Measurements from ENCODE around the gene IFNAR2.

Gene IFNAR2

DNA sequence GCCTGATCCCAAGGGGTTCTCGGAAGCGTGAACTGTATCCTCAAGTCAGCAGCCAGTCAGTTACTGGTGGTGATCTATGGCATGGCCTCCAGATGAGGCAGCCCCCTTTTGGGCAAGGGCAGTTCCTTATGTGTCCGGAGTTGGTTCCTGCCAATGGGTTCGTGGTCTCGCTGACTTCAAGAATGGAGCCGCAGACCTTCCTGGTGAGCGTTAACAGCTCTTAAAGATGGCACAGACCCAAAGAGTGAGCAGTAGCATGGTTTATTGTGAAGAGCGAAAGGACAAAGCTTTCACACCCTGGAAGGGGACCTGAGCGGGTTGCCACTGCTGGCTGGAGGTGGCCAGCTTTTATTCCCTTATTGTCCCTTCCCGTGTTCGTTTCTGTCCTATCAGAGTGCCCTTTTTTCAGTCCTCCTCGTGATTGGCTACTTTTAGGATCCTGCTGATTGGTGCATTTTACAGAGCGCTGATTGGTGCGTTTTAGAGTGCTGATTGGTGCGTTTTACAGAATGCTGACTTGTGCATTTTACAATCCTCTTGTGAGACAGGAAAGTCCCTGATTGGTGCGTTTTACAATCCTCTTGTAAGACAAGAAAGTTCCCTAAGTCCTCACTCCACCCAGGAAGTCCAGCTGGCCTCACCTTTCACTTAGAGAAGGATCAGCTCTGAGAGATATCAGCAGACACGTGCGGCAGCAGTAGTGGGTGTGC is 27.5 kb downstream of the IFNAR2 start:
- in situ Hi-C loops (cut with HindIII; ENCODE audit: low sequenced_read_pairs), result no loop called here
- TF ChIP-seq, protein P1, sequence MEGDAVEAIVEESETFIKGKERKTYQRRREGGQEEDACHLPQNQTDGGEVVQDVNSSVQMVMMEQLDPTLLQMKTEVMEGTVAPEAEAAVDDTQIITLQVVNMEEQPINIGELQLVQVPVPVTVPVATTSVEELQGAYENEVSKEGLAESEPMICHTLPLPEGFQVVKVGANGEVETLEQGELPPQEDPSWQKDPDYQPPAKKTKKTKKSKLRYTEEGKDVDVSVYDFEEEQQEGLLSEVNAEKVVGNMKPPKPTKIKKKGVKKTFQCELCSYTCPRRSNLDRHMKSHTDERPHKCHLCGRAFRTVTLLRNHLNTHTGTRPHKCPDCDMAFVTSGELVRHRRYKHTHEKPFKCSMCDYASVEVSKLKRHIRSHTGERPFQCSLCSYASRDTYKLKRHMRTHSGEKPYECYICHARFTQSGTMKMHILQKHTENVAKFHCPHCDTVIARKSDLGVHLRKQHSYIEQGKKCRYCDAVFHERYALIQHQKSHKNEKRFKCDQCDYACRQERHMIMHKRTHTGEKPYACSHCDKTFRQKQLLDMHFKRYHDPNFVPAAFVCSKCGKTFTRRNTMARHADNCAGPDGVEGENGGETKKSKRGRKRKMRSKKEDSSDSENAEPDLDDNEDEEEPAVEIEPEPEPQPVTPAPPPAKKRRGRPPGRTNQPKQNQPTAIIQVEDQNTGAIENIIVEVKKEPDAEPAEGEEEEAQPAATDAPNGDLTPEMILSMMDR (IDR thresholded peaks at IDR 0.05; ENCODE audit: low read depth, low read length), result no peak
- no peak overlapping the region for H3K4me3 ChIP-seq (ENCODE audit: low read depth, low read length)
- no peak for DNase-seq (ENCODE audit: low read depth, low spot score)

GRCh38 chr21:33258475-33258874 is 28.7 kb downstream of the IFNAR2 start:
- in situ Hi-C loops (cut with HindIII; ENCODE audit: low sequenced_read_pairs), result no loop called here
- TF ChIP-seq, protein P1 (IDR thresholded peaks at IDR 0.05; ENCODE audit: low read depth, low read length), result no peak
- DNase-seq (ENCODE audit: low read depth, low spot score), result no peak
- H3K4me3 ChIP-seq (ENCODE audit: low read depth, low read length), result no peak overlapping the region

GRCh38 chr21:33259428-33259827 is 29.7 kb downstream of the IFNAR2 start:
- H3K4me3 ChIP-seq (ENCODE audit: low read depth, low read length), result no peak overlapping the region
- in situ Hi-C loops (cut with HindIII; ENCODE audit: low sequenced_read_pairs), result no loop called here
- peak; percentile 8 for DNase-seq (ENCODE audit: low read depth, low spot score)
- TF ChIP-seq, protein P1 (IDR thresholded peaks at IDR 0.05; ENCODE audit: low read depth, low read length), result no peak

DNA sequence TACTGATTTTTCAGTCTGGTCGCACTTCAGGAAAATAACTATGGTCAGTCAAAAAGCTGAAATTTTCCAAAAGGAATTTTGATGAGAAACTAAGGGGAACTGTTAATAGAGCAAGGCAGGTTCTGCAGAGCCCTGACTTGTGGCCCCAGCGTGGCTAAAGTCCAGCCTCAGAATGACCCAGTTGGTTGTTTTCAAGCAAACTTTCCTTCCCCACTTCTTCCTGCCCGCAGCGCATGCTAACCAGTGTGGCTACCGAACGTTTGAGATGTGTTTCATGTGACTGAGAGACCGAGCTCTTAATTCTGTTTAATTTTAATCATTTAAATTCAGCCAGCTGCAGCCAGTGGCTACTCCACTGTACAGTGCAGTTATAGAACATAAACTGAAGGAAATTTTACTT is 30.3 kb downstream of the IFNAR2 start:
- in situ Hi-C loops (cut with HindIII; ENCODE audit: low sequenced_read_pairs), result no loop called here

GRCh38 chr21:33261635-33262034 is 31.9 kb downstream of the IFNAR2 start:
- H3K4me3 ChIP-seq (ENCODE audit: low read depth, low read length), result no peak overlapping the region
- TF ChIP-seq, protein P1 (IDR thresholded peaks at IDR 0.05; ENCODE audit: low read depth, low read length), result no peak
- peak; percentile 75 for DNase-seq (ENCODE audit: low read depth, low spot score)
- in situ Hi-C loops (cut with HindIII; ENCODE audit: low sequenced_read_pairs), result no loop called here

More for the DNA sequence above, 30.3 kb downstream of the IFNAR2 start:
- TF ChIP-seq, protein P1 (IDR thresholded peaks at IDR 0.05; ENCODE audit: low read depth, low read length), result no peak
- DNase-seq (ENCODE audit: low read depth, low spot score), result no peak
- no peak overlapping the region for H3K4me3 ChIP-seq (ENCODE audit: low read depth, low read length)

- in situ Hi-C loops (cut with HindIII; ENCODE audit: low sequenced_read_pairs), result no loop called here
- TF ChIP-seq, protein P1 (IDR thresholded peaks at IDR 0.05; ENCODE audit: low read depth, low read length), result no peak
- no peak overlapping the region for H3K4me3 ChIP-seq (ENCODE audit: low read depth, low read length)
- DNase-seq (ENCODE audit: low read depth, low spot score), result no peak
Observed at GRCh38 chr21:33262921-33263320, 33.2 kb downstream of the IFNAR2 start.
